ENCODE data around the gene BANK1.
A peak's percentile ranks its signal among the peaks of the same experiment; 100 is the strongest.

Gene BANK1

DNA sequence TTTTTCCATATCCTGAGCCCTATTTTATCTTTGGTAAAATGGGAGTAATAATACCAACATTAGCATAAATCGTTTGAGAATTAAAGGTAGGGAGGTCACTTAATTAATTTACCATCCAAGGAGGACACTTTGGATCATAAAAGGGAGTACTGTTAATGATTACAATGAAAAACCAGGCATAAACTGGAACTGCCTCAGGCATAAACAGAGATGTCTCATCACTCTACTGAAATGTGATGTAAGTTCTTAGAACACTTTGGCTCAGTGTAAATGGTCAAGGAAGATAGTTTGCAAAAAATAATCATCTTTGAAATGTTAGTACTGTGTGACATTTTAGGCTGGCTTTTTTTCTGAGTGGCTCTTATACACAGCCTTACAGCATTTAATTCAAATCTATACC is 286.1 kb downstream of the BANK1 start:
- Histone ChIP-seq H3K27me3 (ENCODE audit: control insufficient read depth in 5 of 5, insufficient read depth in 4 of 5, low read length in 5 of 5) (no peaks in the 10 kb centered on the region), H3K4me1 (ENCODE audit: control insufficient read depth in 5 of 5, insufficient read depth in 5 of 5, low read length in 5 of 5) (peaks cover 0 to 8% (median 0%) of the 10 kb centered on the region in 5 donors), H3K9me3 (ENCODE audit: control insufficient read depth in 5 of 5, low read length in 5 of 5) (no peaks in the 10 kb centered on the region), H3K4me3 (ENCODE audit: low read depth in 1 of 5, low read length in 5 of 5) (no peak overlapping the region), H3K9ac (ENCODE audit: low read length in 5 of 5) (no peak overlapping the region), H3K36me3 (ENCODE audit: control insufficient read depth in 5 of 5, insufficient read depth in 5 of 5, low read length in 5 of 5) (no peaks in the 10 kb centered on the region), H3K27ac (ENCODE audit: low read depth, low read length) (no peak overlapping the region)

DNA sequence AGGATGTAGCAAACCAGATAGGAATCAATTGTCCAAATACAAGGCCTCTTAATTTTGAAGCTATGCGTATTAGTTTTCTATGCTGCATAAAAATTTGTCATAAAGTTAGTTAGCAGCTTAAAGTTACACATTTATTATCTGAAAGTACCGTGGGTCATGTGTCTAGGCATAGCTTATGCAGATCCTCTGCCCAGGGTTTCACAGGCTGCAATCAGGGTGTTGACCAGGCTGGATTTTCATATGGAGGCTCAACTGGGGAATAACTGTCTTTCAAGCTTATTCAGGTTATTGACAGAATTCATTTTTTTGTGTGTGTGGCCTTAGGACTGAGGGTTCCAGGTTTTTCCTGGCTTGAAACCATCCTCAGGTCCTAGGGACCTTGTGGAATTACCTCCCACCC is 289.7 kb downstream of the BANK1 start:
- peaks cover 0 to 2% (median 0%) of the 10 kb centered on the region in 5 donors for H3K4me1 ChIP-seq (ENCODE audit: control insufficient read depth in 5 of 5, insufficient read depth in 5 of 5, low read length in 5 of 5)
- H3K27ac ChIP-seq (ENCODE audit: low read depth, low read length), result no peak overlapping the region
- no peaks in the 10 kb centered on the region for H3K27me3 ChIP-seq (ENCODE audit: control insufficient read depth in 5 of 5, insufficient read depth in 4 of 5, low read length in 5 of 5)
- H3K9me3 ChIP-seq (ENCODE audit: control insufficient read depth in 5 of 5, low read length in 5 of 5), result no peaks in the 10 kb centered on the region
- H3K36me3 ChIP-seq (ENCODE audit: control insufficient read depth in 5 of 5, insufficient read depth in 5 of 5, low read length in 5 of 5), result no peaks in the 10 kb centered on the region
- no peak overlapping the region for H3K9ac ChIP-seq (ENCODE audit: low read length in 5 of 5)
- no peak overlapping the region for H3K4me3 ChIP-seq (ENCODE audit: low read depth in 1 of 5, low read length in 5 of 5)

DNA sequence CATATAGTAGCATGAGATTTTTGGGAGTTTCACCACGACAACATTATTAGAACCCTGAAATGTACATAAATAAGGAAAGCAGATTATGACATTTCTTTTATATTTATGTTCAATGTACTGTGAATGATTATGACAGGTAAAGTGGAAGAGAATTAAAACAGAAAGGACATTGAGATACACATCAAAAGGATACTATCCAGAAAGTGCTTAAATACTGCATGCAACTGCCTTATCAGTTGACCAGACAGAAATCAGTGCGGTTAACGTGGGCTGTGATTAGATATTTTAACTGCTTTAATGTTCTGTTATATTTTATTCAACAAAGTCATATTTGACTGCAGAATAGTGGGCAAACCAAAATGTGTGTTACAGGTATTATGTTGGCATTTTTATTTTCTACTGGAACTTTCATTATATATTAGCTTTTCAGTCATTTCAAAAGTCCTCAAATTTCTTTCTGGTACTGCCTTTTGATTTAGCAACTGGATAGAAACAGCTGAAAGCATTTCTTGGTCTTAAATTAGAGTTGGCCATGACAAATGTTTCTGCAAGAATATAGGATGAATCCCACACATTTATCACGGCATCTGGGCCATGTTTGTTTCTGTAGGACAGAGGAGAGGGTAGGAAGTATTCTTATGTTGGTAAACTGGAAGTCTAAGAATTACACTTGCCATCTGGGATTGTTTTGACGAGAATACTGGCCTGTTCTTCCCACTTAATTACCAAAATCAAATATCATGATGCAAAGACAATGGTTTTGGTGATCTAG is 299.5 kb downstream of the BANK1 start:
- no peaks in the 10 kb centered on the region for H3K9me3 ChIP-seq (ENCODE audit: control insufficient read depth in 5 of 5, low read length in 5 of 5)
- no peak overlapping the region for H3K9ac ChIP-seq (ENCODE audit: low read length in 5 of 5)
- no peak overlapping the region for H3K27ac ChIP-seq (ENCODE audit: low read depth, low read length)
- no peaks in the 10 kb centered on the region for H3K27me3 ChIP-seq (ENCODE audit: control insufficient read depth in 5 of 5, insufficient read depth in 4 of 5, low read length in 5 of 5)
- no peaks in the 10 kb centered on the region for H3K36me3 ChIP-seq (ENCODE audit: control insufficient read depth in 5 of 5, insufficient read depth in 5 of 5, low read length in 5 of 5)
- no peaks in the 10 kb centered on the region for H3K4me1 ChIP-seq (ENCODE audit: control insufficient read depth in 5 of 5, insufficient read depth in 5 of 5, low read length in 5 of 5)
- no peak overlapping the region for H3K4me3 ChIP-seq (ENCODE audit: low read depth in 1 of 5, low read length in 5 of 5)

DNA sequence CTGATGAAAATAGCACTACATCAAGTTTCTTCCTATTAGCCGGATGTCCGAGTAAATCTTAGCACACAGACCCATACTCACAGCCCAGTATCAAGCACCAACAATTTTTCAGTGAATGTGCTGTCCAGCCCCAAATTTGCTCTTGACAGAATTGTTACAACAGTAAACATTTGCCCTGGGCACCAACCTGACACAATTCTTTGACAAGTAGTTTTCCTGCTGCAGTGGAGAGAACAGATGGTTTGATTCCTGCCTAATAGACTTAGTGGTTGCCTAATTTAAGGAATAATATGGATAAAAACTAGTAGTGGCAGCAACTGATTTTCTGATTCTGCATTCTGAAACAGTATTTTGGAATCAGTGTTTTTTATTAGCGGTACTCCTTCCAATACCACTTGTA is 301.1 kb downstream of the BANK1 start:
- Histone ChIP-seq H3K9me3 (ENCODE audit: control insufficient read depth in 5 of 5, low read length in 5 of 5) (no peaks in the 10 kb centered on the region), H3K27me3 (ENCODE audit: control insufficient read depth in 5 of 5, insufficient read depth in 4 of 5, low read length in 5 of 5) (no peaks in the 10 kb centered on the region), H3K27ac (ENCODE audit: low read depth, low read length) (no peak overlapping the region), H3K9ac (ENCODE audit: low read length in 5 of 5) (no peak overlapping the region), H3K4me3 (ENCODE audit: low read depth in 1 of 5, low read length in 5 of 5) (no peak overlapping the region), H3K36me3 (ENCODE audit: control insufficient read depth in 5 of 5, insufficient read depth in 5 of 5, low read length in 5 of 5) (no peaks in the 10 kb centered on the region), H3K4me1 (ENCODE audit: control insufficient read depth in 5 of 5, insufficient read depth in 5 of 5, low read length in 5 of 5) (no peaks in the 10 kb centered on the region)

DNA sequence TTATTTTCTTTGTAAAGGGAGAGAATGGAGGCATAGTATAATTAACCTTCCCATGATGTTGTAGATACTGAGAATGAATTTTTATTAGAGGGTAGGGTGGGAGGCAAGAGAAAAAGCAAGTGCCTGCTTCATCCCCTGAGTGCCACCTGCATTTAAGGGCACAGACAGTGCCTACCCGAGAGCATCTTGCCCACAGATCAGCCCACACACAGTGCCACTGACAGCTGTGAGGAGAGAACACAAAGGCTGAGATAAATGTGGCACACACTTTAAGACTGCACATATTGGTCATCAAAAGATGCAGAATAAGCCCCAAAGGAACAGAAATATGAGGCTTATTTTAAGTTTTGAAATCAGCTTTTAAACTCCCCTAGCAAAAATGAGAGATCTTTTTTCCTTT is 304.0 kb downstream of the BANK1 start:
- H3K4me3 ChIP-seq (ENCODE audit: low read depth in 1 of 5, low read length in 5 of 5), result no peak overlapping the region
- no peak overlapping the region for H3K27ac ChIP-seq (ENCODE audit: low read depth, low read length)
- H3K4me1 ChIP-seq (ENCODE audit: control insufficient read depth in 5 of 5, insufficient read depth in 5 of 5, low read length in 5 of 5), result no peaks in the 10 kb centered on the region
- no peaks in the 10 kb centered on the region for H3K9me3 ChIP-seq (ENCODE audit: control insufficient read depth in 5 of 5, low read length in 5 of 5)
- H3K27me3 ChIP-seq (ENCODE audit: control insufficient read depth in 5 of 5, insufficient read depth in 4 of 5, low read length in 5 of 5), result no peaks in the 10 kb centered on the region
- no peaks in the 10 kb centered on the region for H3K36me3 ChIP-seq (ENCODE audit: control insufficient read depth in 5 of 5, insufficient read depth in 5 of 5, low read length in 5 of 5)
- no peak overlapping the region for H3K9ac ChIP-seq (ENCODE audit: low read length in 5 of 5)

DNA sequence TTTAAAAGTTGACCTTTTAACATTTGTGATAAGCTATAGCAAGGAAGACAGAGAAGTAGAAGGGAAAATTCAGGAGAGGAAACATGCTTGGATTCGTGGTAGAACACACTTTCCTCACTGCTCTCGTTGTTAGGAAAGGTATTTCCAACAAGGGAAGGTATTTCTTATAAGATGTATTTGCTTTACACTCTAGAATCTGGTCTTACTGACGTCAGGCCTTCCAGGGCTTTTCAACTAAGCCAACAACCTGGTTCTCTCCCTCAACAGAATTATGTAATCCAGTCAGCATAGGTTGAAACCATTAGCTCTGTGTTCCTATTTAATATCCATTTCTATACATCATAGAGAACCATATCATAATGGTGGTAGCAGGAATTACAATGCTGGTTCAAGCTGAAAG is 312.8 kb downstream of the BANK1 start:
- Histone ChIP-seq H3K9ac (ENCODE audit: low read length in 5 of 5) (no peak overlapping the region), H3K4me3 (ENCODE audit: low read depth in 1 of 5, low read length in 5 of 5) (no peak overlapping the region), H3K4me1 (ENCODE audit: control insufficient read depth in 5 of 5, insufficient read depth in 5 of 5, low read length in 5 of 5) (no peaks in the 10 kb centered on the region), H3K36me3 (ENCODE audit: control insufficient read depth in 5 of 5, insufficient read depth in 5 of 5, low read length in 5 of 5) (no peaks in the 10 kb centered on the region), H3K27me3 (ENCODE audit: control insufficient read depth in 5 of 5, insufficient read depth in 4 of 5, low read length in 5 of 5) (no peaks in the 10 kb centered on the region), H3K9me3 (ENCODE audit: control insufficient read depth in 5 of 5, low read length in 5 of 5) (peaks cover 5 to 28% (median 22%) of the 10 kb centered on the region in 5 donors), H3K27ac (ENCODE audit: low read depth, low read length) (no peak overlapping the region)

DNA sequence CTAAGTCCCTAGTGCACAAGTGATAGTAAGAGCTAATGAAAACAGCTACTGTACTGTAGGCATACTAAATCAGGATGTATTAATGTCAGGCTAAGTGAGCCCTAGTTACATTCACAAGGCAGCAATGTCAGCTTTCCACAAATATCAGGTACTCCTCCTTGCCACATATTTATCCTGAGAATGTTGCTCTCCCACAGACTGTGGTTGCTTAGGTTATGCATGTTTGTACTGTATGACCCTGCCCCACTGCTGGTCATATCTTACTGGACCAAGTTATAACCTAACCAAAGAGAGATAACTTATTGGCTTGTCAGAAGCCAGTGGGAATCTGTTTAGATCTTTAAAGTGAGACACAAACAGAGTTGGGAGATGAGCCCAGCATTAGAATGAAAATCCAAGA is 313.7 kb downstream of the BANK1 start:
- no peaks in the 10 kb centered on the region for H3K27me3 ChIP-seq (ENCODE audit: control insufficient read depth in 5 of 5, insufficient read depth in 4 of 5, low read length in 5 of 5)
- H3K9ac ChIP-seq (ENCODE audit: low read length in 5 of 5), result no peak overlapping the region
- H3K36me3 ChIP-seq (ENCODE audit: control insufficient read depth in 5 of 5, insufficient read depth in 5 of 5, low read length in 5 of 5), result no peaks in the 10 kb centered on the region
- no peak overlapping the region for H3K4me3 ChIP-seq (ENCODE audit: low read depth in 1 of 5, low read length in 5 of 5)
- no peaks in the 10 kb centered on the region for H3K4me1 ChIP-seq (ENCODE audit: control insufficient read depth in 5 of 5, insufficient read depth in 5 of 5, low read length in 5 of 5)
- H3K27ac ChIP-seq (ENCODE audit: low read depth, low read length), result no peak overlapping the region
- H3K9me3 ChIP-seq (ENCODE audit: control insufficient read depth in 5 of 5, low read length in 5 of 5), result peaks cover 5 to 28% (median 22%) of the 10 kb centered on the region in 5 donors

DNA sequence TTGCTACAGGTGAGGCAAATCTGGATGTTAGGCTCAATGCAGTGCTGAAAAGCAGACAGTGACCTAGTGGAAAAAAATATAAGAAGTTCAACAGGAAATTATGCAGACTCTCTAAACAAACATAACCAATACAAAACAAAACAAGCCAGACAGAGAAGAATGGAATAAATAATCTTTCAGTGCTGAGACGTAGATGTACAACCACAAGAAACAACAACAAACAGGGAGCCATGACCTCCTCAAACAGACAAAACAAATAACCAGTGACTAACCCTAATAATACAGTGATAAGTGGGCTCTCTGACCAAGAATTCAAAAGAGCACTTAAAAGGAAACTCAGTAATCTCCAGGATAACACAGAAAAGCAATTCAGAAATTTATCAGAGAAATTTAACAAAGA is 315.5 kb downstream of the BANK1 start:
- no peaks in the 10 kb centered on the region for H3K27me3 ChIP-seq (ENCODE audit: control insufficient read depth in 5 of 5, insufficient read depth in 4 of 5, low read length in 5 of 5)
- peak overlapping the region in 1 of 5 donors; percentile 32 for H3K4me3 ChIP-seq (ENCODE audit: low read depth in 1 of 5, low read length in 5 of 5)
- H3K9ac ChIP-seq (ENCODE audit: low read length in 5 of 5), result no peak overlapping the region
- no peak overlapping the region for H3K27ac ChIP-seq (ENCODE audit: low read depth, low read length)
- no peaks in the 10 kb centered on the region for H3K36me3 ChIP-seq (ENCODE audit: control insufficient read depth in 5 of 5, insufficient read depth in 5 of 5, low read length in 5 of 5)
- H3K9me3 ChIP-seq (ENCODE audit: control insufficient read depth in 5 of 5, low read length in 5 of 5), result peaks cover 5 to 28% (median 22%) of the 10 kb centered on the region in 5 donors
- no peaks in the 10 kb centered on the region for H3K4me1 ChIP-seq (ENCODE audit: control insufficient read depth in 5 of 5, insufficient read depth in 5 of 5, low read length in 5 of 5)

DNA sequence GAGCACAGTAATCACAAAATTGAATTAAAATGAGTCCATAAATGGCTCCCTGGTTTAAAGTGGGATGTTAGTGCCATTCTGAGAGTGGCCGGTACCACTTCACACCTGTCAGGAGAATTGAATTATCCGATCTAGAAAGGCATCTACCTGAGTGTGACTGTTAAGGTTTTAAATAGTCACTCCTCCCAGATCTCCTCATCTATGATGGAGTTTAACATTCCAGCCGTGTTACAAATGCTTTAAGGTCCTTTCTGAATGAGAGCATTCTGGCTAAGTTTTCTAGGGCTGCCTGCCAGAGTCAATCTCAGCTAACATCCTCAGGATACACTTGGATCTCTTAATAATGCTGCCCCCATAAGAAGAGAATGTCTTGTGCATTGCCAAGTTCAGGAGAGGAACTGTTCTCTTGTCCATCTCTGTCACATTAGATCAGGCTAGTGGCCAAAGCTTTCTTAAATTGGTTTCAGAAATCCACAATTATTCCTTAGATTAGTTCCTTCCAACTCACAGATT is 323.6 kb downstream of the BANK1 start:
- Histone ChIP-seq H3K27me3 (ENCODE audit: control insufficient read depth in 5 of 5, insufficient read depth in 4 of 5, low read length in 5 of 5) (no peaks in the 10 kb centered on the region), H3K27ac (ENCODE audit: low read depth, low read length) (no peak overlapping the region), H3K4me1 (ENCODE audit: control insufficient read depth in 5 of 5, insufficient read depth in 5 of 5, low read length in 5 of 5) (no peaks in the 10 kb centered on the region), H3K9me3 (ENCODE audit: control insufficient read depth in 5 of 5, low read length in 5 of 5) (peaks cover 0 to 9% (median 0%) of the 10 kb centered on the region in 5 donors), H3K4me3 (ENCODE audit: low read depth in 1 of 5, low read length in 5 of 5) (no peak overlapping the region), H3K36me3 (ENCODE audit: control insufficient read depth in 5 of 5, insufficient read depth in 5 of 5, low read length in 5 of 5) (no peaks in the 10 kb centered on the region), H3K9ac (ENCODE audit: low read length in 5 of 5) (no peak overlapping the region)

DNA sequence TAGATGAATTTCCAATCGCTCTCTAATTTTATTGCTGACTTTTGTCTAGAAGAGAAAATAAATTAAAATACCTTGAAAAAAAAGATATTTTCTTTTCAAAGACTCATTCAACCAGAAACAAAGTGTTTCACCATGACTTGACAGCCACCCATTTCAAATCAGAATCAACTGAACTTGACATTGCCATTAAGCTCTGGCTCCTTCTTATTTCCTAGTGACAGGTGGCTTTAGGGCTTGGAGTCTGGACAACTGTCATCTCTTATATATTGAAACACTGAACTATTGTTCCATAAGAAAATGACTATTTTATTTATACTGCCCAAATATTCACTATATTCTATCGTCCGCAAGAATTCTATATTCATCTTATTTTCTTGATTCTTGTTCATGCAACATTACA is 325.6 kb downstream of the BANK1 start:
- Histone ChIP-seq H3K4me1 (ENCODE audit: control insufficient read depth in 5 of 5, insufficient read depth in 5 of 5, low read length in 5 of 5) (no peaks in the 10 kb centered on the region), H3K27me3 (ENCODE audit: control insufficient read depth in 5 of 5, insufficient read depth in 4 of 5, low read length in 5 of 5) (no peaks in the 10 kb centered on the region), H3K9ac (ENCODE audit: low read length in 5 of 5) (no peak overlapping the region), H3K27ac (ENCODE audit: low read depth, low read length) (no peak overlapping the region), H3K9me3 (ENCODE audit: control insufficient read depth in 5 of 5, low read length in 5 of 5) (peaks cover 0 to 11% (median 6%) of the 10 kb centered on the region in 5 donors), H3K4me3 (ENCODE audit: low read depth in 1 of 5, low read length in 5 of 5) (no peak overlapping the region), H3K36me3 (ENCODE audit: control insufficient read depth in 5 of 5, insufficient read depth in 5 of 5, low read length in 5 of 5) (no peaks in the 10 kb centered on the region)

Data from subcutaneous abdominal adipose tissue (tissue), 5 donors.